ENCODE data around the gene ONECUT1. TPM values are rescaled to one million over a fixed set of nuclear protein-coding genes. Genes with fewer than 3 reads are reported as not detected.

The ONECUT1 gene
- total and polyA plus RNA-seq, 10 of the 15 experiments (the other 5 are each of a cell fraction or from before 2014, with no cell fraction given) = 0.28 TPM; not detected in 9

DNA sequence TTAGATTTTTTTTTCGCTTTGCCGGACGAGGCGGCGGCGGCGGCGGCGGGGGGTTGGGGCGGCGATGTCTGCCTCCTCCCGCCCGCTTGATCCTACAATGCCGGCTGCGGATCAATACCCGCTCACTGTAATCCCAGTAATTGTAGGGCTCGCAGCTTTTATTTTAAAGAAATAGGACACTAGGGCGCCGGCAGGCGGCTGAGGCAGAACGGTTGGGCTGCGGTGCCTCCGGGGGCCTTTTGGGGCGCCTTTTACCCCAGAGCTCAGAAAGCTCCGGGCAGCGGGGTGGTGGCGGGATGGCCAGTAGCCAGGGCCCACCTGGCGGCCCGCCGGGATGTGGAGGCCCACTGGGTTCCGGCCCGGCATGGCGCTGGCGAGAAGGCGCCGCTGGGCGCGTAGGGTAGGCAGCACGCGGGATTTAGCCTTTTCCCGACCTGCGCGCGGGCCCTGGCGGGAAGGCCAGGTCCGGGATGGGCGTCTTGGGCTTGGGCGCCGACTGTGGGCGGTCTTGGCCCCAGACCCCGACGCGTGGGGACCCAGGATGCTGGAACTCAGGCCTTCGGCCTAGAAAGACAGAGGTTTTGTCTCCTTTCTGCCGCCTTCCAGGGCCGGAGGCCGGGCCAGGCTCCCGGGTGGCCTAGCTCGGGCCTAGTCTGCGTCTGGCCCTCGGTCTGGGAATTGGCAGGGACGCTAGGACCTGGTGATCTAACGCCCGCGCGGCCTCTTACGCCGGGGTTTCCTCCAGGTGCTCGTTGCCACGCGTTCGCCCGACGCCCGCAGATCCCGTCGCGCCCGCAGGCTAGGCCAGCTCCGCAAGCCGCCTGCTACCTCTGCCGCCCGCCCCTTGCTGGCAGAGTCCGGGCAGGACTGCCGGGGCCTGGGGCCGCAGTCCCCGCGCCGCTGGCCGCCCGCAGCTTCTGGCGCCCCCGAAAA, 15.5 kb upstream of the ONECUT1 start:
- intact Hi-C loops (cut with micrococcal nuclease; ENCODE audit: unreplicated experiment) (no loop called here), in situ Hi-C loops (cut with MboI) (no loop called here)
- ATAC-seq (peak; percentile 44; the same call in 2 of the 3 replicates), FAIRE-seq (no peak), DNase-seq (ENCODE audit: low read depth, low spot score) (no peak)
- Histone ChIP-seq H3K4me2 (ENCODE audit: control insufficient read depth, insufficient read depth) (no peak overlapping the region), H3K36me3 (ENCODE audit: control insufficient read depth in 2 of 2, insufficient read depth in 2 of 2, low read length in 1 of 2) (no peaks in the 10 kb centered on the region), H3K9me3 (replicated peaks; ENCODE audit: control insufficient read depth, insufficient read depth, low read length) (no peaks in the 10 kb centered on the region; the same call in 2 of the 3 replicates), H2AFZ (ENCODE audit: control insufficient read depth, low read depth, low read length) (no peak overlapping the region), H3K79me2 (ENCODE audit: control insufficient read depth, insufficient read depth, low read length) (no peaks in the 10 kb centered on the region), H3K9ac (ENCODE audit: control insufficient read depth, insufficient read depth, low read length) (no peak overlapping the region), H3K4me1 (ENCODE audit: control insufficient read depth, insufficient read depth, low read length) (no peaks in the 10 kb centered on the region), H3K27ac (ENCODE audit: control insufficient read depth, insufficient read depth) (no peak overlapping the region), H3K4me3 (no peak overlapping the region), H3K27me3 (replicated peaks in 1 of 2; ENCODE audit: control insufficient read depth in 2 of 2, insufficient read depth in 2 of 2, low read length in 1 of 2) (peaks cover 12 to 33% of the 10 kb centered on the region in 2 experiments), H4K20me1 (ENCODE audit: control insufficient read depth, insufficient read depth) (no peaks in the 10 kb centered on the region)
- TF ChIP-seq BACH1 (IDR thresholded peaks at IDR 0.05; ENCODE audit: borderline replicate concordance) (no peak), SUZ12 (IDR thresholded peaks at IDR 0.05; ENCODE audit: unreplicated experiment) (peak; percentile 94), FOXK2 (IDR thresholded peaks at IDR 0.05) (no peak)
- TF ChIP-seq, protein P1, sequence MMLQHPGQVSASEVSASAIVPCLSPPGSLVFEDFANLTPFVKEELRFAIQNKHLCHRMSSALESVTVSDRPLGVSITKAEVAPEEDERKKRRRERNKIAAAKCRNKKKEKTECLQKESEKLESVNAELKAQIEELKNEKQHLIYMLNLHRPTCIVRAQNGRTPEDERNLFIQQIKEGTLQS (IDR thresholded peaks at IDR 0.05; ENCODE audit: borderline replicate concordance, extremely low read depth, low read depth, low read length) = no peak
- TF ChIP-seq, protein P2, sequence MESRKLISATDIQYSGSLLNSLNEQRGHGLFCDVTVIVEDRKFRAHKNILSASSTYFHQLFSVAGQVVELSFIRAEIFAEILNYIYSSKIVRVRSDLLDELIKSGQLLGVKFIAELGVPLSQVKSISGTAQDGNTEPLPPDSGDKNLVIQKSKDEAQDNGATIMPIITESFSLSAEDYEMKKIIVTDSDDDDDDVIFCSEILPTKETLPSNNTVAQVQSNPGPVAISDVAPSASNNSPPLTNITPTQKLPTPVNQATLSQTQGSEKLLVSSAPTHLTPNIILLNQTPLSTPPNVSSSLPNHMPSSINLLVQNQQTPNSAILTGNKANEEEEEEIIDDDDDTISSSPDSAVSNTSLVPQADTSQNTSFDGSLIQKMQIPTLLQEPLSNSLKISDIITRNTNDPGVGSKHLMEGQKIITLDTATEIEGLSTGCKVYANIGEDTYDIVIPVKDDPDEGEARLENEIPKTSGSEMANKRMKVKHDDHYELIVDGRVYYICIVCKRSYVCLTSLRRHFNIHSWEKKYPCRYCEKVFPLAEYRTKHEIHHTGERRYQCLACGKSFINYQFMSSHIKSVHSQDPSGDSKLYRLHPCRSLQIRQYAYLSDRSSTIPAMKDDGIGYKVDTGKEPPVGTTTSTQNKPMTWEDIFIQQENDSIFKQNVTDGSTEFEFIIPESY (IDR thresholded peaks at IDR 0.05) = no peak
- ChIA-PET POLR2A (no interaction called here), RAD21 (ENCODE audit: unreplicated experiment) (no interaction called here), SMC1A (ENCODE audit: uncharacterized antibody, unreplicated experiment) (no interaction called here), CTCF (interaction anchor here (1.1 kb wide), 1 partner anchor 26 kb away, joined by 3 read pairs; no protein-coding TSS in a partner anchor)
- BruUV-seq (replicated peaks) = no TSS peak
- WGBS (ENCODE audit: insufficient coverage, insufficient replicate concordance, low lambda C conversion rate, missing lambda C conversion rate) = 42% methylated on average over 67 of the region's 93 CpGs
